ENCODE measurements around the gene ACP5. TPM values are rescaled to one million over a fixed set of nuclear protein-coding genes. Genes with fewer than 3 reads are reported as not detected.

Gene ACP5
- total RNA-seq, 2 donors from 2014 or later: 11.3 to 30.2 TPM

GRCh38 chr19:11587302-11587974, 10.0 kb upstream of the ACP5 start:
- Histone ChIP-seq H3K9ac (ENCODE audit: low read depth in 2 of 2, low read length in 2 of 2) (peak overlapping the region in 1 of 2 donors; percentile 63), H3K27ac (no peak overlapping the region)
- intact Hi-C loops (cut with DNase I): loop anchor here (5.0 kb wide), 1 partner anchor 90 kb away; no protein-coding TSS in a partner anchor

GRCh38 chr19:11586331-11586730, 8.9 kb upstream of the ACP5 start:
- intact Hi-C loops (cut with DNase I): loop anchor here (5.0 kb wide), 1 partner anchor 89 kb away; no protein-coding TSS in a partner anchor
- Histone ChIP-seq H3K4me1 (no peaks in the 10 kb centered on the region), H3K36me3 (no peaks in the 10 kb centered on the region), H3K4me3 (no peak overlapping the region), H3K27me3 (no peaks in the 10 kb centered on the region), H3K9ac (ENCODE audit: low read depth in 2 of 2, low read length in 2 of 2) (no peak overlapping the region), H3K9me3 (no peaks in the 10 kb centered on the region), H3K27ac (no peak overlapping the region)
- no peak for TF ChIP-seq CTCF (IDR thresholded peaks at IDR 0.05)
- no peak for DNase-seq

More at GRCh38 chr19:11587302-11587974, 10.0 kb upstream of the ACP5 start:
- Histone ChIP-seq H3K27me3 (no peaks in the 10 kb centered on the region), H3K36me3 (no peaks in the 10 kb centered on the region), H3K4me3 (no peak overlapping the region), H3K9me3 (no peaks in the 10 kb centered on the region), H3K4me1 (no peaks in the 10 kb centered on the region)
- TF ChIP-seq CTCF (IDR thresholded peaks at IDR 0.05): peak; percentile 86
- peak; percentile 80 for DNase-seq

- TF ChIP-seq CTCF (IDR thresholded peaks at IDR 0.05): no peak
- no peaks in the 10 kb centered on the region for H3K4me1 ChIP-seq
- no peak overlapping the region for H3K4me3 ChIP-seq
- no peaks in the 10 kb centered on the region for H3K9me3 ChIP-seq
- no peaks in the 10 kb centered on the region for H3K36me3 ChIP-seq
- H3K27ac ChIP-seq: peak overlapping the region; percentile 53
- H3K27me3 ChIP-seq: peaks cover 3% of the 10 kb centered on the region
- DNase-seq: no peak
- intact Hi-C loops (cut with DNase I): no loop called here
- H3K9ac ChIP-seq (ENCODE audit: low read depth in 2 of 2, low read length in 2 of 2): no peak overlapping the region
Observed at GRCh38 chr19:11581740-11582139, 4.3 kb upstream of the ACP5 start.

GRCh38 chr19:11580116-11580515, 2.7 kb upstream of the ACP5 start:
- Histone ChIP-seq H3K4me3 (no peak overlapping the region), H3K27me3 (peaks cover 3% of the 10 kb centered on the region), H3K4me1 (no peaks in the 10 kb centered on the region), H3K9me3 (no peaks in the 10 kb centered on the region), H3K9ac (ENCODE audit: low read depth in 2 of 2, low read length in 2 of 2) (no peak overlapping the region), H3K36me3 (no peaks in the 10 kb centered on the region), H3K27ac (no peak overlapping the region)
- TF ChIP-seq CTCF (IDR thresholded peaks at IDR 0.05): no peak
- intact Hi-C loops (cut with DNase I): no loop called here
- no peak for DNase-seq

- intact Hi-C loops (cut with DNase I): no loop called here
- no peaks in the 10 kb centered on the region for H3K36me3 ChIP-seq
- H3K9me3 ChIP-seq: no peaks in the 10 kb centered on the region
- H3K27me3 ChIP-seq: peaks cover 3% of the 10 kb centered on the region
- H3K9ac ChIP-seq (ENCODE audit: low read depth in 2 of 2, low read length in 2 of 2): peak overlapping the region; percentile 58 to 70
- DNase-seq: peak; percentile 74
- peak overlapping the region; percentile 43 for H3K4me3 ChIP-seq
- TF ChIP-seq CTCF (IDR thresholded peaks at IDR 0.05): no peak
- H3K27ac ChIP-seq: peak overlapping the region; percentile 30
- H3K4me1 ChIP-seq: no peaks in the 10 kb centered on the region
Observed at GRCh38 chr19:11578258-11579142, 1.1 kb upstream of the ACP5 start.

Measured in colonic mucosa (tissue), 4 donors.